Measurements from ENCODE around the gene SLC66A1. TPM values are rescaled to one million over a fixed set of nuclear protein-coding genes. Genes with fewer than 3 reads are reported as not detected.

Gene SLC66A1
- total and polyA plus RNA-seq, 7 experiments from 2014 or later = 1.3 to 8.4 (median 6.6) TPM

- H3K9me3 Mint-ChIP-seq = peaks cover 0 to 9% (median 0%) of the 10 kb centered on the region in 11 donors
- ChIA-PET POLR2A (no interaction called here), CTCF (no interaction called here)
- no peak overlapping the region for H3K4me3 ChIP-seq (ENCODE audit: low read length)
- intact Hi-C loops (cut with micrococcal nuclease) = no loop called here
- peaks cover 0 to 7% (median 0%) of the 10 kb centered on the region in 5 donors for H3K36me3 Mint-ChIP-seq
- H3K27ac ChIP-seq (ENCODE audit: low read depth, low read length) = no peak overlapping the region
- DNase-seq = no peak
- H3K27me3 ChIP-seq (ENCODE audit: control insufficient read depth in 2 of 2, insufficient read depth in 2 of 2, low read length in 2 of 2) = no peaks in the 10 kb centered on the region
- no peaks in the 10 kb centered on the region for H3K4me1 ChIP-seq (ENCODE audit: control insufficient read depth in 2 of 2, insufficient read depth in 2 of 2, low read length in 2 of 2)
- H3K36me3 ChIP-seq (ENCODE audit: control insufficient read depth in 2 of 3, insufficient read depth in 3 of 3, low read length in 3 of 3) = peaks cover 0 to 27% (median 0%) of the 10 kb centered on the region in 3 experiments
- peak overlapping the region in 1 of 10 donors; percentile 42 for H3K4me3 Mint-ChIP-seq
- H3K4me1 Mint-ChIP-seq = peaks cover 0 to 11% (median 0%) of the 10 kb centered on the region in 7 donors
- H3K27ac Mint-ChIP-seq = peak overlapping the region in 2 of 9 donors; percentile 36 to 51
- no peak for ATAC-seq
- no peaks in the 10 kb centered on the region for H3K9me3 ChIP-seq (ENCODE audit: control insufficient read depth in 2 of 3, low read length in 3 of 3)
- H3K27me3 Mint-ChIP-seq = no peaks in the 10 kb centered on the region
Measured at GRCh38 chr1:19327301-19327700, 15.2 kb downstream of the SLC66A1 start.

GRCh38 chr1:19327736-19328135, 15.6 kb downstream of the SLC66A1 start:
- POLR2A ChIA-PET = no interaction called here
- Histone ChIP-seq H3K27me3 (ENCODE audit: control insufficient read depth in 2 of 2, insufficient read depth in 2 of 2, low read length in 2 of 2) (no peaks in the 10 kb centered on the region), H3K36me3 (ENCODE audit: control insufficient read depth in 2 of 3, insufficient read depth in 3 of 3, low read length in 3 of 3) (peaks cover 0 to 27% (median 0%) of the 10 kb centered on the region in 3 experiments), H3K27ac (ENCODE audit: low read depth, low read length) (no peak overlapping the region), H3K9me3 (ENCODE audit: control insufficient read depth in 2 of 3, low read length in 3 of 3) (no peaks in the 10 kb centered on the region), H3K4me1 (ENCODE audit: control insufficient read depth in 2 of 2, insufficient read depth in 2 of 2, low read length in 2 of 2) (no peaks in the 10 kb centered on the region), H3K4me3 (ENCODE audit: low read length) (no peak overlapping the region)
- DNase-seq (no peak), ATAC-seq (no peak)
- Mint-ChIP-seq H3K27me3 (no peaks in the 10 kb centered on the region), H3K27ac (peak overlapping the region in 3 of 9 donors; percentile 12 to 51 (median 36)), H3K36me3 (peaks cover 0 to 5% (median 0%) of the 10 kb centered on the region in 5 donors), H3K4me3 (peak overlapping the region in 1 of 10 donors; percentile 42), H3K4me1 (peaks cover 0 to 6% (median 0%) of the 10 kb centered on the region in 7 donors), H3K9me3 (peaks cover 0 to 9% (median 0%) of the 10 kb centered on the region in 11 donors)
- intact Hi-C loops (cut with micrococcal nuclease) = no loop called here
- CTCF ChIA-PET = no interaction called here

GRCh38 chr1:19328486-19328885, 16.4 kb downstream of the SLC66A1 start:
- Histone ChIP-seq H3K27me3 (ENCODE audit: control insufficient read depth in 2 of 2, insufficient read depth in 2 of 2, low read length in 2 of 2) (no peaks in the 10 kb centered on the region), H3K4me1 (ENCODE audit: control insufficient read depth in 2 of 2, insufficient read depth in 2 of 2, low read length in 2 of 2) (no peaks in the 10 kb centered on the region), H3K36me3 (ENCODE audit: control insufficient read depth in 2 of 3, insufficient read depth in 3 of 3, low read length in 3 of 3) (peaks cover 0 to 27% (median 0%) of the 10 kb centered on the region in 3 experiments), H3K9me3 (ENCODE audit: control insufficient read depth in 2 of 3, low read length in 3 of 3) (no peaks in the 10 kb centered on the region), H3K4me3 (ENCODE audit: low read length) (no peak overlapping the region), H3K27ac (ENCODE audit: low read depth, low read length) (no peak overlapping the region)
- ChIA-PET CTCF (interaction anchor here (0.6 kb wide), 1 partner anchor 254 kb away, joined by 3 read pairs; no protein-coding TSS in a partner anchor), POLR2A (no interaction called here)
- H3K4me1 Mint-ChIP-seq = peaks cover 0 to 3% (median 0%) of the 10 kb centered on the region in 7 donors
- DNase-seq (no peak), ATAC-seq (no peak)
- peaks cover 0 to 3% (median 0%) of the 10 kb centered on the region in 5 donors for H3K36me3 Mint-ChIP-seq
- H3K9me3 Mint-ChIP-seq = peaks cover 0 to 9% (median 0%) of the 10 kb centered on the region in 11 donors
- intact Hi-C loops (cut with micrococcal nuclease) = no loop called here
- no peaks in the 10 kb centered on the region for H3K27me3 Mint-ChIP-seq
- H3K27ac Mint-ChIP-seq = peak overlapping the region in 1 of 9 donors; percentile 28
- H3K4me3 Mint-ChIP-seq = no peak overlapping the region

GRCh38 chr1:19329188-19329587, 17.1 kb downstream of the SLC66A1 start:
- Histone ChIP-seq H3K4me3 (ENCODE audit: low read length) (no peak overlapping the region), H3K27ac (ENCODE audit: low read depth, low read length) (no peak overlapping the region), H3K9me3 (ENCODE audit: control insufficient read depth in 2 of 3, low read length in 3 of 3) (no peaks in the 10 kb centered on the region), H3K4me1 (ENCODE audit: control insufficient read depth in 2 of 2, insufficient read depth in 2 of 2, low read length in 2 of 2) (no peaks in the 10 kb centered on the region), H3K27me3 (ENCODE audit: control insufficient read depth in 2 of 2, insufficient read depth in 2 of 2, low read length in 2 of 2) (no peaks in the 10 kb centered on the region), H3K36me3 (ENCODE audit: control insufficient read depth in 2 of 3, insufficient read depth in 3 of 3, low read length in 3 of 3) (peaks cover 0 to 20% (median 0%) of the 10 kb centered on the region in 3 experiments)
- Mint-ChIP-seq H3K36me3 (no peaks in the 10 kb centered on the region), H3K27me3 (no peaks in the 10 kb centered on the region), H3K4me3 (no peak overlapping the region), H3K27ac (peak overlapping the region in 1 of 9 donors; percentile 84), H3K9me3 (peaks cover 0 to 9% (median 0%) of the 10 kb centered on the region in 11 donors), H3K4me1 (peaks cover 0 to 3% (median 0%) of the 10 kb centered on the region in 7 donors)
- ATAC-seq (no peak), DNase-seq (no peak)
- ChIA-PET CTCF (interaction anchor here (0.6 kb wide), 1 partner anchor 253 kb away, joined by 3 read pairs; no protein-coding TSS in a partner anchor), POLR2A (no interaction called here)
- intact Hi-C loops (cut with micrococcal nuclease) = no loop called here

- ChIA-PET POLR2A (no interaction called here), CTCF (interaction anchor here (1.0 kb wide), 1 partner anchor 12 kb away, joined by 3 read pairs; no protein-coding TSS in a partner anchor)
- no peaks in the 10 kb centered on the region for H3K4me1 ChIP-seq (ENCODE audit: control insufficient read depth in 2 of 2, insufficient read depth in 2 of 2, low read length in 2 of 2)
- Mint-ChIP-seq H3K4me1 (peaks cover 0 to 3% (median 0%) of the 10 kb centered on the region in 7 donors), H3K36me3 (no peaks in the 10 kb centered on the region), H3K9me3 (peaks cover 0 to 9% (median 0%) of the 10 kb centered on the region in 11 donors), H3K4me3 (peak overlapping the region in 2 of 10 donors; percentile 5 to 34), H3K27ac (peak overlapping the region in 3 of 9 donors; percentile 45 to 84 (median 81)), H3K27me3 (no peaks in the 10 kb centered on the region)
- DNase-seq (no peak), ATAC-seq (no peak)
- H3K9me3 ChIP-seq (ENCODE audit: control insufficient read depth in 2 of 3, low read length in 3 of 3) = no peaks in the 10 kb centered on the region
- H3K36me3 ChIP-seq (ENCODE audit: control insufficient read depth in 2 of 3, insufficient read depth in 3 of 3, low read length in 3 of 3) = peaks cover 0 to 16% (median 0%) of the 10 kb centered on the region in 3 experiments
- H3K4me3 ChIP-seq (ENCODE audit: low read length) = no peak overlapping the region
- intact Hi-C loops (cut with micrococcal nuclease) = no loop called here
- no peaks in the 10 kb centered on the region for H3K27me3 ChIP-seq (ENCODE audit: control insufficient read depth in 2 of 2, insufficient read depth in 2 of 2, low read length in 2 of 2)
- H3K27ac ChIP-seq (ENCODE audit: low read depth, low read length) = no peak overlapping the region
Measured at GRCh38 chr1:19329611-19330010, 17.5 kb downstream of the SLC66A1 start.

GRCh38 chr1:19330449-19331135, 18.5 kb downstream of the SLC66A1 start:
- Histone ChIP-seq H3K9me3 (ENCODE audit: control insufficient read depth in 2 of 3, low read length in 3 of 3) (no peaks in the 10 kb centered on the region), H3K36me3 (ENCODE audit: control insufficient read depth in 2 of 3, insufficient read depth in 3 of 3, low read length in 3 of 3) (peaks cover 0 to 12% (median 0%) of the 10 kb centered on the region in 3 experiments), H3K27ac (ENCODE audit: low read depth, low read length) (no peak overlapping the region), H3K4me3 (ENCODE audit: low read length) (no peak overlapping the region), H3K4me1 (ENCODE audit: control insufficient read depth in 2 of 2, insufficient read depth in 2 of 2, low read length in 2 of 2) (no peaks in the 10 kb centered on the region), H3K27me3 (ENCODE audit: control insufficient read depth in 2 of 2, insufficient read depth in 2 of 2, low read length in 2 of 2) (no peaks in the 10 kb centered on the region)
- Mint-ChIP-seq H3K27ac (peak overlapping the region in 2 of 9 donors; percentile 13 to 66), H3K36me3 (no peaks in the 10 kb centered on the region), H3K4me3 (no peak overlapping the region), H3K9me3 (peaks cover 0 to 9% (median 0%) of the 10 kb centered on the region in 11 donors), H3K27me3 (no peaks in the 10 kb centered on the region), H3K4me1 (peaks cover 0 to 3% (median 0%) of the 10 kb centered on the region in 7 donors)
- CTCF ChIA-PET = interaction anchor here (1.0 to 1.6 kb wide), 2 partner anchors 11 to 251 kb away, joined by 3 to 4 read pairs; no protein-coding TSS in a partner anchor
- intact Hi-C loops (cut with micrococcal nuclease) = no loop called here
- POLR2A ChIA-PET = interaction anchor here (1.4 kb wide), 1 partner anchor 28 kb away, joined by 6 read pairs; no protein-coding TSS in a partner anchor
- DNase-seq (no peak), ATAC-seq (no peak)
